NCI-H146 treated with DMSO at 0.1 percent for 48 hours (cell line): ENCODE data around the gene MCRS1.
"Not testable (repeated sequence)": the region's sequence is repeated elsewhere in the genome, so short reads cannot be mapped to it uniquely, and the experiment has no call there.

ENCODE experiments used
- DNase-seq: peaks from one replicate; lab custom pipeline; 2025; ENCODE audit not compliant: unreplicated experiment; lab: John Stamatoyannopoulos, UW

MCRS1 gene

GRCh38 chr12:49567611-49568441, at the start of gene MCRS1:
Gene MCRS1 (minus strand): TSS chr12:49568142. CDS start chr12:49566731, 1,411 bp downstream.
- peak; percentile 87 for DNase-seq

DNA sequence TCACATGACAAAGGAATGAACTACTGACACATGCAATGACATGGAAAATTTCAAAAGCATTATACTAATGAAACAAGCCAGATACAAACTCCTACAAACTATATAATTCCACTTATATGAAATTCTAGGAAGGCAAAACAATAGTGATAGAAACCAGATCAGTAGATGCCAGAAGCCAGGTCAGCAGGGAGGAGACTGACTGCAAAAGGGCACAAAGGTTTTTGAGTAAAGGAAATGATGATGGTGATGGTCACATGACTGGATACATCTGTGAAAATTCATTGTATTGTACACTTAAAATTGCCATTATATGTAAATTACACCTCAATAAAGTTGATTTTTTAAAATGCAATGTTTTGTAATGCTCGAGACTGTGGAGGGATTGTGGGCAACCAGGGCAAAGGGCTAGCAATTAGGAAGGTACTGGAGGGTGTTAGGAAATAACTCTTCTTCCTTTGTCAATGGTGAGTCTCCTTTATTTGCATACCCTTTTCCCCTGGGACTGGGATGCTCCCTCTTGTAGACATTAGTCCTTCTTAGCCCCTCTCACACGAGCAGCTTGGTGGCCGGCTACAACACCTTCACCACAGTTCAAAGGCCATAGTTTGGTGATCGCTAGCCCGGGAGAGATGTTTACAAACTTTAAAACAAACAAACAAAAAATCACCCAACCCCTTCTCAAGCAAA, 48.7 kb upstream of the MCRS1 start:
- no peak for DNase-seq

GRCh38 chr12:49615725-49616124, 47.8 kb upstream of the MCRS1 start:
- no peak for DNase-seq

DNA sequence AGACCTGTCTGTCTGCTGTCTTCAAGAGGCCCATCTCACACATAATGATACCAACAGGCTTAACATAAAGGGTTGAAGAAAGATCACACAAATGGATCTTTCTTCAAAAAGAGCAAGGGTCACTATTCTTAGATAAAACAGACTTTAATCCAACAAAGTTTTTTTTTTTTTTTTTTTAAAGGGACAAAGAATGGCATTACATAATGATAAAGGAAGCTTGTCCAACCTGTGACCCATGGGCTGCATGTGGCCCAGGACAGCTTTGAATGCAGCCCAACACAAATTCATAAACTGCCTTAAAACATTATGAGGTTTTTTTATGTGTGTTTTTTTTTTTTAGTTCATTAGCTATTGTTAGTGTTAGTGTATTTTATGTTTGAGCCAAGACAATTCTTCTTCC, 44.3 kb upstream of the MCRS1 start:
- no peak for DNase-seq

DNA sequence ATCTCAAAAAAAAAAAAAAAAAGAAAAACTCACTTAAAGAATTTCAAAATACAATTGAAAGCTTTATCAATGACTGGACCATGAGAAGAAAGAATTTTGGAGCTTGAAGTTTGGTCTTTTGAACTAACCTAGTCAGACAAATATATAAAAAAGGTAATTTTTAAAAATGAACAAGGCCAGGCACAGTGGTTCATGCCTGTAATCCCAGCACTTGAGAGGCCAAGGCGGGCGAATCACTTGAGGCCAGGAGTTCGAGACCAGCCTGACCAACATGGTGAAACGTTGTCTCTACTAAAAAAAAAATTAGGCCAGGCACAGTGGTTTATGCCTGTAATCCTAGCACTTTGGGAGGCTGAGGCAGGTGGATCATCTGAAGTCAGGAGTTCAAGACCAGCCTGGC, 42.8 kb upstream of the MCRS1 start:
- not testable (repeated sequence) for DNase-seq

- peak; percentile 12 for DNase-seq
Observed at GRCh38 chr12:49609875-49610154, 41.9 kb upstream of the MCRS1 start.

GRCh38 chr12:49609059-49609874, 41.3 kb upstream of the MCRS1 start:
- DNase-seq = no peak

DNA sequence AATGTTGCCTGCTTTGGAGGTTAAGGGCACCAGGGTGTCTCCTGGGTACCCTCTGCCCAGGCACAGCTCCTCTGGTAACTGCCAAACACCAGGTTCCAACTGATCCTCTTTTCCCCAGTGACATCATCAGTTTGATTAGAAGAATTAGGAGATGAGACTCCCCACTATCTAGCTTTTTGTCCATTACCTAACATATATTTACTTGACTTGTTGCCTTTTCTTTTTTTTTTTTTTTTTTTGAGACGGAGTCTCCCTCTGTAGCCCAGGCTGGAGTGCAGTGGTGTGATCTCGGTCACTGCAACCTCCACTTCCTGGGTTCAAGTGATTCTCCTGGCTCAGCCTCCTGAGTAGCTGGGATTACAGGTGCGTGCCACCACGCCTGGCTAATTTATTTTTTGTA, 37.6 kb upstream of the MCRS1 start, which contains the start of gene FAM186B:
Gene FAM186B (minus strand): TSS at position 101 of the 400 bp plus-strand sequence. CDS start 162 bp downstream, outside the sequence.
- DNase-seq = not testable (repeated sequence)

DNA sequence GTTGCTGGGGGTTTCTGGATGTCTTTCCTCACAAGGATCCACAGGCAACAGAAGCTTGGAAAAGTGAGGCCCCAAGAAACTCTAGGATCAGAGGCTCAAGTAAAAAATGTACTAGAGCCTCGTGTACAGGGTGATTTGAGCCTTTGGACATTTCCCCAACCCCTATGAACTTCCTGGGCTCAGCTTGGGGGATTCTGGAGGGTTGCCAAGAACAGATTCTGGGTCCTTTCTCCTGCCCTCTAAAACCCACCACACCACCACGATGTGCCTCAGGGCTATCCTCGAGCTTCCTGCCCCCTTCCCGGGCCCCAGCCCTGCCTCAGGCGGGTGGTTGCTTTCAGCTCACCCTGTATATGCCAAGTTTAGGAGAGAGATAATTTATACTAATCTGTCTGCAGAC, 36.9 kb upstream of the MCRS1 start:
- DNase-seq = no peak

DNA sequence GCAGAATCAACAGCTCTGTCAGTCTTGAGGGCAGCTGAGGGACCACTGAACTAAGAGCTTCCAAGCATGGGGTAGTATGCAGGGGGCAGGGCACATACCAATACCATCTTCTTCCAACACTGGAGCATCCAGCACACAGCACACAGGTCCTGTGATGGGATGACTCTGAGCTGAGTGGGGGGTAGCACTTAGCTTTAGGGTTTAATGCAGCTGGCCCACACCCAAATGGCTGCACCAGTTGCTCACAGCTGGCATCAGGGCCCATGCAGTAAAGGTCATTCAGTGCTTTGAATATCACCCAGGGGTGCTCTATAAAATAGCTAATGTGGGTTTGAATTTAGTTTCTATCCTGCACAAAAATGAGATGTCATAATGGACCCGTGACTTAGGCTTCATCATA, 35.8 kb upstream of the MCRS1 start:
- DNase-seq = no peak

- no peak for DNase-seq
Observed at GRCh38 chr12:49599961-49600360, 32.0 kb upstream of the MCRS1 start.

DNA sequence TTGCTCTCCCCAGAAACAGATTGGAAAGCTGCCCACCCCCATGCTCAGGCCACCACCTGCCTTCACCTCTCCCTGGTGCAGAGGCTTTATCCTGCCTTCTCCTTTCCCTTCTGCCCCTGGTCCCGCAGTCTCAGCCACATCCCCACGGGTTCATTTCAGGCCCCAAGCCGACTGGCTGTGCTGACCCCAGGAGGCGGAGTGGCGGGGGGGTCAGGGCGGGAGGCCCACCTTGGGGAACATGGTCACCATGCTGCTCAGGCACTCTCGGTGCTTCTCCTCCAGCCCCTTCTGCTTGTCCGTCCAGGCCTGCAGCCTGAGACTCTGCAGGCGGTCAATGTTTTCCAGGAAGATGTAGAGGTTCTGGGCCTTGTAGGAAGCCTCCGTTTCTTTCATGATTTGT, 30.6 kb upstream of the MCRS1 start:
- DNase-seq = no peak

DNA sequence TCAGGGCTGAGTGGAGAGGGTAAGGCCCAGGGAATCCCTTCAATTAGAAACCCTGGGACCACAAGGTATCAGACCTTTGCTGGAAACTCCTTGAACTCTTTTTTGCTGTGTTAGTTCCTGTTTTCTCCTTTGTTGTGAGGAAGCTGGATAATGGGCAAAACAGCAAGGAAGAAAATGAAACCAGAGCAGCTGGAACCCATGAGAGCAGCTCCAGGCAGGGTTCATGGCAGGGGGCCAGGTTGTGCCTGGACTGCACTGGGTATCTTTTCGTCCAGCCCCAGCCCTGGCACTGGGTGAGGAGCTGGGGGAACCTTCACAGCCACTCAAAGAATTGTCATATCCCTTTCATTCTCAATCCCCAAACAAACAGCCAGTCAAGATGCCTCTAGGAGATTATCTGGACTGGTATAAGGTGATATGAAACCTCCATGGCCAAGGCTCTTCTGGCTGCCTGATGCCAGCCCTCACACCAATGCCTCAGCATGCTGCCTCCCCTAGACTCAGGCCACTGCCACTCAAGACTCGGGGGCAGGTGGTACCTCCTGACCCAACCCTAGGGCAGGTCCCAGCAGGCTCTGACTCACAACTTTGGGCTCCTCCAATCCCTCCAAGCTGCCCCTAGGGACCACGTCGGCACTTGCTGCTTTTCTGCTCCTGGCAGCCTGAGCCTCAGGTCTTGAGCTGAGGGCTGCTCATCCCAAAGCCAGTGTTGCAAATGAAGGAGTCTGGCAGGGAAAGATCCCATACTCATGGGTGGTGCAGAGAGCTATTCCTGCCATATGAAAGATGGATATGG, 21.0 kb upstream of the MCRS1 start:
- DNase-seq = no peak

- DNase-seq = no peak
Observed at GRCh38 chr12:49588281-49588680, 20.3 kb upstream of the MCRS1 start.

- no peak for DNase-seq
Observed at GRCh38 chr12:49587174-49587908, 19.4 kb upstream of the MCRS1 start.

DNA sequence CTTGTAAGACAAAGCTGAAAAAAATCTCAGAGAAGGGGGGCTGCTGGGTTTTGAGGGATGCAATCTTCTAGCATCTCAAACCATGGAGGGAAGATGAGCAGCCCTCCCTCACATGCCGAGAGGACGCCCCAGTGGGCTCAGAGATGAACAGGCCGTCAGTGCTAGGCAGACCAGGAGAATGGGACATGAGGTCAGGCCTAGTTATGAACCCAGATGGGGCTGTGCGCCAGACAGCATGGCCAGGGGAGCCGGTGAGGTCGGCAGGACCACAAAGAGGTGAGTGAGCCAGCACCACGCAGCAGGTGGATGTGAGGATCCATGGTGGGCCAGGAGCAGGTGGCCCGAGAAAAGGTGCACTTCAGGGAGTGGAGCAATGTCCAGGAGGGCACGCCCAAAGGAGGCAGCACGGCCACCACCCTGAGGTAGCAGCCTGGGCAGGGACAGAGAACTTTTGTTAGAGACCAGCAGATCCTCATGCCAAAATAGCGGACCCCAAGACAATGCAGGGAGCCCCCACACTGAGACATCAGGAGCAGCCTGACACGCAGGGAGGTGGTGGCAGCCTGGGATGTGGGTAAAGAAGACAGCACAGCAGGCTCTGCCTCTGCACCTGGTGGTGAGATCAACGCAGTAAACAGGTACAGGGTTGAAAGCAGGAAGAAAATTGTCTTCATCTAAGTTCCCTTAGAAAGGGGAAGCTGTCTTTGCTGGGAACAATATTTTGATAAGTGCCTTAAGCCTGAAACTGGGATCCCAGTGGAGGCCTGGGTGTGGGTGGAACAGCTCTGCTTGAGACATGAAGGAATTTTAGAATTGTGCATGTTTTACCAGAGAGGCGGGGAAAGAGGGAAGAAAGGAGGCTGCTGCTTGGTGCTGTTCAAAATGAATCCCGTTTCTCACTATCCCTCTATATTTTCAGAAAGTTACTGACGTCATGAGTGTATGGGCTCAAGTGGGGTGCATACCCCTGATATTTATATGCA, 17.8 kb upstream of the MCRS1 start:
- DNase-seq = peak; percentile 29

DNA sequence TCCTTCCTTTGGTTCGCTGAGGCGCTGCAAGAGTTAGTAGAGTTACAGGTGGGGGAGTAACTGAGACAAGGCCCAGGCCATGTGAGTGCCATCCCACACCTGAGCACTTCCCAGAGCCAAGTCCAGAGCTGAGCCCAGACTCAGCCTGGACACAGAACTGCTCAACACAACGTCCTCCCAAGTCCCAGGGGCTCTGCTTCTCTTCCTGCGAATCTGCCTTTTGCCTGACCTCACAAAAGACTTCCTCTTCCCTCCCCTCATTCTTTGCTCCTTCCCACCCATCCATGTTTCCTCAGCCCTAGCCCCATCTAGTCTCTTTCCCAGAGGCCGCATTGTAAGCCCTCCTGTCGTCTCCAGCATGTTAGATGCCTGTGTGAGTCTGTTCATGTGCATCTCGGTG, 16.6 kb upstream of the MCRS1 start:
- DNase-seq = no peak

GRCh38 chr12:49583366-49584094, 15.6 kb upstream of the MCRS1 start:
- no peak for DNase-seq
